22Rv1 (cell line): ENCODE results near the gene CNPY3.

Experiments used
- CTCF ChIP-seq: fragments of 450-650 bp; IDR thresholded peaks from 2 replicates; pipeline ENCODE4 v1.5.1; 2017; ENCODE audit warnings: mild to moderate bottlenecking
- ZFX ChIP-seq: fragments of 450-650 bp; IDR thresholded peaks from 2 replicates; pipeline ENCODE4 v1.6.1; 2017; ENCODE audit warnings: antibody characterized with exemption, borderline replicate concordance

GRCh38 chr6:42935322-42935721, 6.0 kb downstream of the CNPY3 start:
- TF ChIP-seq CTCF (no peak), ZFX (no peak)
